ENCODE results near the gene ZNF277.

- TF ChIP-seq POLR2A (IDR thresholded peaks at IDR 0.05; ENCODE audit: extremely low read depth, insufficient read length), result no peak
- TF ChIP-seq, protein P1, sequence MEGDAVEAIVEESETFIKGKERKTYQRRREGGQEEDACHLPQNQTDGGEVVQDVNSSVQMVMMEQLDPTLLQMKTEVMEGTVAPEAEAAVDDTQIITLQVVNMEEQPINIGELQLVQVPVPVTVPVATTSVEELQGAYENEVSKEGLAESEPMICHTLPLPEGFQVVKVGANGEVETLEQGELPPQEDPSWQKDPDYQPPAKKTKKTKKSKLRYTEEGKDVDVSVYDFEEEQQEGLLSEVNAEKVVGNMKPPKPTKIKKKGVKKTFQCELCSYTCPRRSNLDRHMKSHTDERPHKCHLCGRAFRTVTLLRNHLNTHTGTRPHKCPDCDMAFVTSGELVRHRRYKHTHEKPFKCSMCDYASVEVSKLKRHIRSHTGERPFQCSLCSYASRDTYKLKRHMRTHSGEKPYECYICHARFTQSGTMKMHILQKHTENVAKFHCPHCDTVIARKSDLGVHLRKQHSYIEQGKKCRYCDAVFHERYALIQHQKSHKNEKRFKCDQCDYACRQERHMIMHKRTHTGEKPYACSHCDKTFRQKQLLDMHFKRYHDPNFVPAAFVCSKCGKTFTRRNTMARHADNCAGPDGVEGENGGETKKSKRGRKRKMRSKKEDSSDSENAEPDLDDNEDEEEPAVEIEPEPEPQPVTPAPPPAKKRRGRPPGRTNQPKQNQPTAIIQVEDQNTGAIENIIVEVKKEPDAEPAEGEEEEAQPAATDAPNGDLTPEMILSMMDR (IDR thresholded peaks at IDR 0.05; ENCODE audit: low read depth, low read length), result no peak
- TF ChIP-seq, protein P2, sequence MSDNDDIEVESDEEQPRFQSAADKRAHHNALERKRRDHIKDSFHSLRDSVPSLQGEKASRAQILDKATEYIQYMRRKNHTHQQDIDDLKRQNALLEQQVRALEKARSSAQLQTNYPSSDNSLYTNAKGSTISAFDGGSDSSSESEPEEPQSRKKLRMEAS (IDR thresholded peaks at IDR 0.05; ENCODE audit: low read depth, low read length), result no peak
Measured at GRCh38 chr7:112341464-112341863, 135.0 kb downstream of the ZNF277 start.
